Lung (tissue), 12 donors: ENCODE data around the gene SPTBN1. TPM values are rescaled to one million over a fixed set of nuclear protein-coding genes. Genes with fewer than 3 reads are reported as not detected.
A peak's percentile ranks its signal among the peaks of the same experiment; 100 is the strongest.

Experiments used
- ATAC-seq: fragments of 200-7000 bp; cut with Tn5 transposase; one replicate; pipeline ENCODE4 v1.9.1; 2020; ENCODE audit warnings: moderate number of reproducible peaks; ENCODE audit not compliant: insufficient read depth, low FRiP score
- DNase-seq, 3 donors: peaks; one replicate each; pipeline ENCODE4 v3.0.0-alpha.2; 2013 to 2017
- H3K27ac ChIP-seq, 2 donors: one replicate each; pipeline ENCODE4 v1.5.1; 2013; ENCODE audit warnings: mild to moderate bottlenecking in 2 of 2, moderate library complexity in 2 of 2, control low read depth in 1 of 2, inconsistent platforms in 1 of 2, low read depth in 1 of 2, low read length in 1 of 2
- H3K27me3 ChIP-seq, 3 donors: one replicate each; pipeline ENCODE4 v1.5.1; 2013; ENCODE audit warnings: low read length in 2 of 3; ENCODE audit not compliant: control insufficient read depth in 3 of 3, insufficient read depth in 3 of 3
- H3K36me3 ChIP-seq, 4 donors: one replicate each; pipeline ENCODE4 v1.5.1; 2013; ENCODE audit warnings: low read length in 4 of 4, mild to moderate bottlenecking in 1 of 4, moderate library complexity in 1 of 4; ENCODE audit not compliant: control insufficient read depth in 4 of 4, insufficient read depth in 4 of 4
- H3K4me1 ChIP-seq, 5 donors: one replicate each; pipeline ENCODE4 v1.5.1; 2013; ENCODE audit warnings: low read length in 5 of 5, mild to moderate bottlenecking in 2 of 5, moderate library complexity in 1 of 5; ENCODE audit not compliant: control insufficient read depth in 5 of 5, insufficient read depth in 5 of 5
- H3K4me3 ChIP-seq: one replicate; pipeline ENCODE4 v1.5.1; 2013; ENCODE audit warnings: mild to moderate bottlenecking, control low read depth, moderate library complexity
- H3K9ac ChIP-seq, 2 donors: one replicate each; pipeline ENCODE4 v1.5.1; 2013; ENCODE audit warnings: low read length in 2 of 2, control low read depth in 1 of 2; ENCODE audit not compliant: insufficient read depth in 1 of 2
- H3K9me3 ChIP-seq, 4 donors: one replicate each; pipeline ENCODE4 v1.5.1; 2013; ENCODE audit warnings: low read length in 3 of 4, mild to moderate bottlenecking in 1 of 4, moderate library complexity in 1 of 4; ENCODE audit not compliant: control insufficient read depth in 4 of 4, insufficient read depth in 3 of 4
- WGBS, 2 donors: extraction: QIAGEN DNeasy Blood & Tissue Kit; methylation state at CpG; one replicate each; pipeline ENCODE4 v1.1.7; 2013; 5-methylcytosine and 5-hydroxymethylcytosine counted together
- polyA plus RNA-seq, 2 donors: library from polyadenylated mRNA; stranded (reverse); fragments of 200-250 nt; gene quantifications; one replicate each; pipeline ENCODE4 v1.2.1, GENCODE V29; 2013
- total RNA-seq, 2 donors: library from RNA; depleted of rRNA in 1 of 2; stranded (reverse); fragments of >200 nt in 1 of 2; gene quantifications; one replicate each; pipeline ENCODE4 v1.2.1, GENCODE V29; 2014 to 2021
- TF ChIP-seq, protein P1 (sequence below): IDR thresholded peaks from 2 replicates; pipeline ENCODE4 v1.5.1; 2012; ENCODE audit warnings: mild to moderate bottlenecking; ENCODE audit errors: control extremely low read depth, extremely low read depth
- donor health status: control.
- donor health status: control.
- donor health status: Bipolar disorder and iron deficiency.
- donor health status: healthy.
- donor health status: DM: yes; HTN: yes; CAD: no.

Gene SPTBN1
- total and polyA plus RNA-seq, 4 donors = 89.4 to 715 (median 275) TPM

DNA sequence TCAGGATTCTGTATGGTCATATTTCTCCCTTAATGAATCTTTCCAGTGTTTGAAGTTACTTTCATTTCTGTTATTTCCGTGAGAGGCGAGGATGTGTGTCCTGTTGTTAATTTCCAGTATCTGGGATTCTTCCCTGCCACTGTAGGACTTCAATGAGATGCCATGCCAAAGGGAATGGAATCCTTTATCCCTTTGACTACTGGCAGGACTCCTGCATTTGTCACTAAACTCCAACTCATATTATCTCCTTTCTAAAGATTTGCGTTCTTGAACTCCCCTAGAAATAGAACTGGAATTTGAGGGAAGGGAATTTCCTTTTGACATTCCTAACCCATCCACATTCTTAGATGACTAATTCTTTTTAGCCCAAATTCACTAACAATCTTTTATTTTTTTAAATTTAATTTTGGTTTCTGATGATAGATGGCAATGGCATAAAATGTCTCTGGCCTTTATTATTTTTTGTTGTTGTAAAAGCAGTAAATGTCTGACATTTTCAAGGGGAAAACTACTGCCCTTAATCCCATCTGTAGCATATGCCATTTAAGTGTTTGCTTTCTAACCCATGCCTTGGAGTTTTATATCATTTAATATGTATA, 179.5 kb downstream of the SPTBN1 start:
- H3K4me3 ChIP-seq = no peak overlapping the region
- peak overlapping the region; percentile 82 to 92 for H3K27ac ChIP-seq
- peak overlapping the region in 1 of 2 donors; percentile 23 for H3K9ac ChIP-seq
- H3K4me1 ChIP-seq = peaks cover 21 to 80% (median 37%) of the 10 kb centered on the region in 5 donors
- WGBS, 2 donors = 48 to 70% methylated on average over 3 of the region's 3 CpGs
- TF ChIP-seq, protein P1, sequence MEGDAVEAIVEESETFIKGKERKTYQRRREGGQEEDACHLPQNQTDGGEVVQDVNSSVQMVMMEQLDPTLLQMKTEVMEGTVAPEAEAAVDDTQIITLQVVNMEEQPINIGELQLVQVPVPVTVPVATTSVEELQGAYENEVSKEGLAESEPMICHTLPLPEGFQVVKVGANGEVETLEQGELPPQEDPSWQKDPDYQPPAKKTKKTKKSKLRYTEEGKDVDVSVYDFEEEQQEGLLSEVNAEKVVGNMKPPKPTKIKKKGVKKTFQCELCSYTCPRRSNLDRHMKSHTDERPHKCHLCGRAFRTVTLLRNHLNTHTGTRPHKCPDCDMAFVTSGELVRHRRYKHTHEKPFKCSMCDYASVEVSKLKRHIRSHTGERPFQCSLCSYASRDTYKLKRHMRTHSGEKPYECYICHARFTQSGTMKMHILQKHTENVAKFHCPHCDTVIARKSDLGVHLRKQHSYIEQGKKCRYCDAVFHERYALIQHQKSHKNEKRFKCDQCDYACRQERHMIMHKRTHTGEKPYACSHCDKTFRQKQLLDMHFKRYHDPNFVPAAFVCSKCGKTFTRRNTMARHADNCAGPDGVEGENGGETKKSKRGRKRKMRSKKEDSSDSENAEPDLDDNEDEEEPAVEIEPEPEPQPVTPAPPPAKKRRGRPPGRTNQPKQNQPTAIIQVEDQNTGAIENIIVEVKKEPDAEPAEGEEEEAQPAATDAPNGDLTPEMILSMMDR = no peak
- H3K27me3 ChIP-seq = no peaks in the 10 kb centered on the region
- ATAC-seq (no peak), DNase-seq (no peak)
- peaks cover 11 to 83% (median 39%) of the 10 kb centered on the region in 4 donors for H3K36me3 ChIP-seq
- H3K9me3 ChIP-seq = no peaks in the 10 kb centered on the region

GRCh38 chr2:54636415-54637139, 180.4 kb downstream of the SPTBN1 start:
- Histone ChIP-seq H3K4me3 (no peak overlapping the region), H3K9ac (no peak overlapping the region), H3K4me1 (peaks cover 14 to 78% (median 30%) of the 10 kb centered on the region in 5 donors), H3K27me3 (no peaks in the 10 kb centered on the region), H3K9me3 (no peaks in the 10 kb centered on the region), H3K27ac (peak overlapping the region; percentile 4 to 62), H3K36me3 (peaks cover 11 to 75% (median 30%) of the 10 kb centered on the region in 4 donors)
- TF ChIP-seq, protein P1 = no peak
- ATAC-seq = no peak
- 62 to 64% methylated on average over 9 of the region's 9 CpGs for WGBS, 2 donors
- DNase-seq = no peak

DNA sequence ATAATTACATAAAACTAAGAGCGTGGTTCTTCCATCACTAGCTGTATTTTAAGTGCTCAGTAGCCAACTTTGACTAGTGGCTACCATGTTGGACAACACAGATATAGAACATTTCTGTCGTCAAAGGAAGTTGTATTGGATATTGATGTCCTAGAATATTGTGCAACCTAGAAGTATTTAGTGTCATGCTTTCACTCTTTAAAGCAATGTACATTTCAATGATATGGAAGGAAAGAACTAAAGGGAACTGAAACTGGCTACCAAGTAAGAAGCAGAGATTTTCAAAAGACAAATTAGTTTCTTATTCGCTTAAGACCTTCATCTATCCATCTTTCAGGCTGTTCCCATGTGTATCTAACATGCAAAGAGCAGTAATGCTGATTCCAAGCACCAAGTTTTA, 182.0 kb downstream of the SPTBN1 start:
- ATAC-seq (no peak), DNase-seq (no peak)
- Histone ChIP-seq H3K9ac (no peak overlapping the region), H3K4me3 (no peak overlapping the region), H3K27ac (peak overlapping the region in 1 of 2 donors; percentile 57), H3K9me3 (no peaks in the 10 kb centered on the region), H3K27me3 (no peaks in the 10 kb centered on the region), H3K4me1 (peaks cover 20 to 70% (median 28%) of the 10 kb centered on the region in 5 donors), H3K36me3 (peaks cover 7 to 68% (median 25%) of the 10 kb centered on the region in 4 donors)
- 79 to 86% methylated on average over 3 of the region's 3 CpGs for WGBS, 2 donors
- TF ChIP-seq, protein P1 = no peak
